ENCODE results near the gene CDH4. TPM values are rescaled to one million over a fixed set of nuclear protein-coding genes. Genes with fewer than 3 reads are reported as not detected.

The CDH4 gene
- total RNA-seq, 6 experiments from 2014 or later, result 5.8 to 12.8 (median 10.9) TPM

- no peak for DNase-seq
- Mint-ChIP-seq H3K27ac (no peak overlapping the region), H3K27me3 (ENCODE audit: insufficient read depth) (peaks cover 2% of the 10 kb centered on the region; the same call in 1 of the 2 replicates), H3K36me3 (ENCODE audit: low read depth) (no peaks in the 10 kb centered on the region), H3K4me1 (ENCODE audit: low read depth) (no peaks in the 10 kb centered on the region), H3K9me3 (no peaks in the 10 kb centered on the region; the same call in 1 of the 2 replicates), H3K4me3 (no peak overlapping the region)
- no peak for TF ChIP-seq CTCF (IDR thresholded peaks at IDR 0.05)
Observed at GRCh38 chr20:61317966-61318530, 66.0 kb downstream of the CDH4 start.

- Mint-ChIP-seq H3K27ac (no peak overlapping the region), H3K36me3 (ENCODE audit: low read depth) (no peaks in the 10 kb centered on the region), H3K27me3 (ENCODE audit: insufficient read depth) (no peaks in the 10 kb centered on the region), H3K9me3 (no peaks in the 10 kb centered on the region; the same call in 1 of the 2 replicates), H3K4me1 (ENCODE audit: low read depth) (no peaks in the 10 kb centered on the region), H3K4me3 (no peak overlapping the region)
- TF ChIP-seq CTCF (IDR thresholded peaks at IDR 0.05), result no peak
- no peak for DNase-seq
Observed at GRCh38 chr20:61320691-61321425, 68.8 kb downstream of the CDH4 start.

- Mint-ChIP-seq H3K27ac (no peak overlapping the region), H3K4me3 (no peak overlapping the region), H3K9me3 (no peaks in the 10 kb centered on the region; the same call in 1 of the 2 replicates), H3K36me3 (ENCODE audit: low read depth) (no peaks in the 10 kb centered on the region), H3K4me1 (ENCODE audit: low read depth) (no peaks in the 10 kb centered on the region), H3K27me3 (ENCODE audit: insufficient read depth) (no peaks in the 10 kb centered on the region)
- DNase-seq, result no peak
- TF ChIP-seq CTCF (IDR thresholded peaks at IDR 0.05), result no peak
Observed at GRCh38 chr20:61321481-61321880, 69.4 kb downstream of the CDH4 start.

GRCh38 chr20:61322151-61322865 lies 70.2 kb downstream of the CDH4 start:
- Mint-ChIP-seq H3K9me3 (no peaks in the 10 kb centered on the region), H3K27me3 (ENCODE audit: insufficient read depth) (no peaks in the 10 kb centered on the region), H3K4me1 (ENCODE audit: low read depth) (no peaks in the 10 kb centered on the region), H3K27ac (no peak overlapping the region), H3K4me3 (no peak overlapping the region), H3K36me3 (ENCODE audit: low read depth) (no peaks in the 10 kb centered on the region)
- TF ChIP-seq CTCF (IDR thresholded peaks at IDR 0.05), result no peak
- no peak for DNase-seq

GRCh38 chr20:61324906-61325305 lies 72.8 kb downstream of the CDH4 start:
- TF ChIP-seq CTCF (IDR thresholded peaks at IDR 0.05), result no peak
- Mint-ChIP-seq H3K27me3 (ENCODE audit: insufficient read depth) (no peaks in the 10 kb centered on the region; the same call in 1 of the 2 replicates), H3K36me3 (ENCODE audit: low read depth) (no peaks in the 10 kb centered on the region)

More at GRCh38 chr20:61324906-61325305, 72.8 kb downstream of the CDH4 start:
- no peak for DNase-seq
- no peak overlapping the region for H3K27ac Mint-ChIP-seq
- H3K4me1 Mint-ChIP-seq (ENCODE audit: low read depth), result no peaks in the 10 kb centered on the region
- no peak overlapping the region for H3K4me3 Mint-ChIP-seq
- no peaks in the 10 kb centered on the region for H3K9me3 Mint-ChIP-seq
